EL (cell line): Measurements from ENCODE around the gene COMMD7.

Experiments used
- DNase-seq: peaks from one replicate; pipeline ENCODE4 v3.0.0-alpha.2; 2016

Gene COMMD7

DNA sequence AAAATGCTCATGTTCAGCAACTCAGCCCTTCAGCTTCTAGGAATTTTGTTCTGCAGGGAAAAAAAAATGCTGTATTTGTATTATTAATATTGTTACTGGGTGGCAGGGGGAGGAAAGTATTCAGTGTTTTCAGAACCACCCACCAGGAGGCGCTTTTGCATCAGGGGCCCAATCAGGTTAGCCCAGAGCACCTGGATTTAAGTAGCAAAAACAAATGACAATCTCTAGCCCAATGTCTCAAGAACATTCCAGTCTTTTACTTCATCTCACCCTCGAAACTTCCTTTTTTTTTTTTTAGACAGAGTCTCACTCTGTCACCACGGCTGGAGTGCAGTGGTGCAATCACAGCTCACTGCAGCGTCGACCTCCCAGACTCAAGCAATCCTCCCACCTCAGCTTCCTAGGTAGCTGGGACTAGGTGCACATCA lies 68.9 kb downstream of the COMMD7 start:
- DNase-seq = peak; percentile 59

DNA sequence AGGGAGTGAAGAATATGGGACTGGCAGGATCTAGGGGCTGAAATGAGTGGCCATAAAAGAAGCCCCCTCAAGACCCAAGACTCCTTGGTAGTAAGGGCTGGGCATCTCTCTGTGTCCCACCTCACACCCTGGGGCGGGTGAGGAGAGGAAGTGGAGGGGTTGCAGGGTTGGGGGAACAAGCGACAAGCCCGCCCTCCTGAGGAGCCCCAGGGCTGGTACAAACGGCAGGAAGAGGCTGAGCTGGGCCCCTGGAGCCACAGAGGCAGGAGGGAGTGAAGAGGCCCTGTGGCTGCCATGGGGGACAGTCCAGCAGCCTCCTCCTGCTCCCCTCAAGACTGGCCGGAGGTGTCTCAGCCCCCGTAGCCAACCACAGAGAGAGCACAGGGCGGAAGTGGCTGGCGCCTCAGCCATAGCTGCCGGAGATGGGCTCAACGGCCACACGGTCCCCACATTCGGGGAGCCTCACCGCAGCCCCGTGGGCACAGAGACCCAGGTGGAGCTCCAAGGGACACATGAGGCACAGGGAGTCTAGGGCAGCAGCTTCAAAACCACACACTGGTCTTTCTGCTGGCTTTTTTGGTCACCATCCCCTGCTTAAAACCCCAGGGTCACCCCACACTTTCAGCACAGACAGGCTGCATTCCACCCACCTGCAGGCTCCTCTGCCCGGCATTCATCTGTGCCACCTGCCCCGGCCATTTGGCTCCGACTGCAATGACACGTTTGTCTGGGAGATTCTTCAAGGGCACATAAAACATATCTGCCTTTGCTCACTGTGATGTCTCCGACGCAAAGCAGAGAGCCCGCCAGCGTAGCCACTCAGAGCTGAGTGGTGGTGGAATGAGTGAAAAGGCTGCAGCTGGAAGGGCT lies 70.0 kb downstream of the COMMD7 start:
- DNase-seq = no peak

DNA sequence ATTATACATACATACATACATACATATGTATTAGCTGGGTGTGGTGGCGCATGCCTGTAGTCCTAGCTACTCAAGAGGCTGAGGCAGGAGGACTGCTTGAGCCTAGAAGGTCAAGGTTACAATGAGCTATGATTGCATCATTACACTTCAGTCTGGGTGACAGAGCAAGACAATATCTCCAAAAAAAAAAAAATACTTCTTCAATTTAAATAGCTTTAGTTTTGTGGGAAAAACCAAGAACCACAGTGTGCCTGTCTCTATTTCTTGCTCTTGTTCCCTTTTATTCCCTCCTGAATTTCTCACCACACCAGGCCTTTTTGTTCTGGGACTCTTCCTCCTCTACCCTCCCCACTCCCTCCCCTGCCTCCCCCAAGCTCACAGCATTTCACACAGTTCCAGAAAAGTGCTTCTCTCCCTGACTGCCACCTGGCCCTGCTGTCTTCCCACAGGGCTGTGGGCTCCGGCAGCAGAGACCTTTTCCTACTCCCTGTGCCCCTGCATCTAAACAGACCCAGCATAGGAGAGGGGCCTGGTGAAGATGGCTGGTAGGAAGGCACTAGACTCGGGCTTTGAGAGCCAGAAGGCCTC lies 70.8 kb downstream of the COMMD7 start:
- no peak for DNase-seq

DNA sequence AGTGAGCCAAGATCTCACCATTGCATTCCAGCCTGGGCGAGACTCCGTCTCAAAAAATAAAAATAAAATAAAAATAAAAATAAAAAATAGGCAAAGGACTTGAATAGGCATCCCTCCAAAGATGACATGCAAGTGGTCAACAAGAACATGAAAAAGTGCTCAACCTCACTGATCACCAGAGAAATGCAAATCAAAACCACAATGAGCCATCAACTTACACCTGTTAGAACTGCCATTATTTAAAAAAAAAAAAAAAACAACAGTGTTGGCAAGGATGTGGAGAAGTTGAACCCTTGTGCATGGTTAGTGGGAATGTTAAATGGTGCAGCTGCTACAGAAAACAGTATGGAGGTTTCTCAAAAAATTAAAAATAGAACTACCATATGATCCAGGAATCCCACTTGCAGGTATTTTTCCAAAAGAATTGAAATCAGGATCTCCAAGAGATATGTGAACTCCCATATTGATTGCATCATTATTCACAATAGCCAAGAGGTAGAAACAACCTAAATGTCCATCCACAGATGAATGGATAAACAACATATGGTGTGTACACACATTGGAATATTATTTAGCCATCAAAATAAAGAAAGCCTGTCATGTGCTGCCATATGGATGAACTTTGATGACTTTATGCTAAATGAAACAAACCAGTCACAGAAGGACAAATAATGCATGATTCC lies 72.4 kb downstream of the COMMD7 start:
- DNase-seq = no peak

DNA sequence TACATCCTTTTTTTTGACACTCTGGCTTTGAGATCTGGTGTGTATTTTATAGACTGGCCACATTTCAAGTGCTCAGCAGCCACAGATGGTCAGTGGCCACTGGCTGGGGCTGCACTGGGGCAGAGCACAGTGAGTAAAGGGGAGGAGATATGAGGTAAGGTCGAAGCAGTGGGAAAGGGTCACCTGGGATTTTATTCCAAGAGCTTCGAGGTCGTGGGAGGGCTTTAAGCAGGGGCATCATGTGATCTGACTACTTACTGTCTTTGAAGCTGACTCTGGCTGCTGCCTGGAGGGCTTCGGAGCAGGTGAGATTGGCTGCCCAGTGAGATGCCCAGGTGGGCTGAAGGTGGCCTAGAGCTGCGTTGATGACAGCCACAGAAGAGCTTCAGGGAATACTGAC lies 76.2 kb downstream of the COMMD7 start:
- DNase-seq = no peak

DNA sequence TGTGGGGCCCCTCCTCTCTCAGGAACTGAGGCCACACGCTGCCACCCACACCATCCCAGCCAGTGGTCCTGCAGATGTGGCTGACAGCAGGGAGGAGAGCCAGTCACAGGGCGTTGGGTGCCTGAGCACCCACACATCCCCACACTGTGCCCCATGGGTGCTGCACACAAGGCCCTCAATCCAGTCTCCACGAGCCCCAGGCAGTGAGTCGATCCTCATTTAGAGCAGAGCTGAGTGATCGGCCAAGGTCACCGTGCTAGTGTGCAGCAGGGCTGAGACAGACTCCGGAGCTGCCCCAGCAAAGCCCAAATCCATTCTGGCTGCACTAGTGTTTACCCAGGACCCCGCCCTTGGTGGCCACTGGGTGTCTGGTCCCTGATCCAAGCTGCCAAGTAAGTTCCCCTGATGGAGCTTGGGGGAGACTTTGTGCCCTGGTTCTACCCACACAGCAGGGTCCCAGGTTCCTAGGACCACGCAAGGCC lies 78.5 kb downstream of the COMMD7 start:
- DNase-seq = no peak

DNA sequence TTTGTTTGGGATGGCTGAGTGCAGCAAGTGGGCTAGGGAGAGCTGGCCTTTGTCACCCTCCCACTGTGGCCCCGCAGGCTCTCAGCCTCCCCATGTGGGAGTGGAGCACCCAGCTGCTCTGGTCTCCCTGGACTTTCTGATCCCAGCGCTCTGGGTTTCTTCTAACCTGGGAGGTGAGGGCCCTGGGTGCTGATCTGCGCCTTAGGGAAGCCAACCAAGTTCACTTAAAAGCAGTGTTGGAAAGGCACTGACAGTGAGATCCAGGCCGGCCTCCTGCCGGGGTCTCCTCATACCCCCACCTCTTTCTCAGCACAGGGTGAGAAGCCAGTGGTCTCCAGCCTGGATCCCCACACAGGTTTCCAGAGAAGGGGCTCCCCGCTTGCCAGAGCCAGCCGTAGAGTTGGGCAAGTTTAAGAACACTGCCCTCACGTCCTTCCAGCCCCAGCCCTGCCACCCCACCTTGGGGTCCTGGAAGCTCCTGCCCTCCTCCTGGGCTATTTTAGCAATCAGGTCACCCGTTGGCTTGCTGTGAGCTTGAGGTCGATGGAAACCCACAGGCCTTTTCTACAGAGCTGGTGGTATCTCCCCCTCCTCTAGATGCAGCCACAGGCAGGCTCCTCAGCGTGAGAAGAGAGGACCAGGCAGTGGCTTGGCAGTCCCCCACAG lies 79.1 kb downstream of the COMMD7 start:
- DNase-seq = no peak

DNA sequence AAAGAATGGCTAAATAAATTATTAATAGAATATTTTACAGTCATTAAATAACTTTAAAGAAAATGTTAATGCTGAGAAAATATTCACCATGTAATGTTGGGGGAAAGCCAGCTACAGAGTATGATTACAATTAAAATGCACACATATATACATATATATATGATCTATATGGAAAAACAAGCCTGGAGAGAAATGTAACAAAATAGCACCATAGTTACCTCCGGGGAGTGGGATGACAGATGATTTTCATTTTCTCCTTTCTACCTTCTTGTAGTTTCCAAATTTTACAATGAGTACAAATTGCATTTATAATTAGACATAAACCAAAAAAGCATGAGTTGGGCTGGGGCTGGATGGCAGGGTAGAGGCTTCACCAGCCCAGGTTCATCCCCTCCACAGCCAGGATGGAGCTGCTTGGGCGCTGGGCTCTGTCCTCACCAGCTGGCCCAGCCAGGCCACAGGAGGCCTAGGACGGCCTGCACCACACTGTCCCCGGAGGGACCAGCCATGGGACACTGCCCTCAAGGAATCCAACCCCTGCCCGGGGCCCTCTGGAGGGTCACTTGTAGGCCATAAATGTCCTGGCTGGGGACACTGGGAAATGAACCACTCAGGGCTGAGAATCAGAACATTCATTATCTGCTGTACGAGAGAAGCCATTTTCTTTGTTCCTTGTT lies 79.8 kb downstream of the COMMD7 start:
- no peak for DNase-seq

DNA sequence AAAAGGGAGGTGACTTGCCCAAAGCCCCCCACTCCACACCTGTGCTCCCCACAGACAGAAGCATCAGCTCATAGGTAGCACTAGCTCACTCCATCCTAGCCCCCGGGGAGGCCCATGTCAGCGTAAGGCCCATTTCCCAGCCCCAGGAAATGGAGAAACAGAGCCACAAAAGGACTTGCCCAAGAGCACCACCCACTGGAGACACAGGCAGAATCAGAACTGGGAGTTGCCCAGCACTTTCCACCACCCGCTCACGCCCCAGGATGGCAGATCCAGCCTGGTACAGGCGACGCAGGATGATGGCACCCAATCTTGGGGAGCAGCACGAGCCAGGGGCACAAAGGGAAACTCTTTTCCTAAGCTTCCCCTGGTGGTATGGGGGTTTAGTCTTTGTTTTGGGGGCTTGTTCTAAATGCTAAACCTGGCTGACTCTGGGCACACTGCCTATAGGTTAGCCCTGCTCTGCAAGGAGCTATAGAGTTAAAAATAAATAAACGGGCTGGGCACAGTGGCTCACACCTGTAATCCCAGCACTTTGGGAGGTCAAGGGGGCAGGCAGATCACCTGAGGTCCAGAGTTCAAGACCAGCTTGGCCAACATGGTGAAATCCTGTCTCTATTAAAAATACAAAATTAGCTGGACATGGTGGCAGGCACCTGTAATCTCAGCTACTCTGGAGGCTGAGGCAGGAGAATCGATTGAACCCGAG lies 81.3 kb downstream of the COMMD7 start:
- DNase-seq = no peak

DNA sequence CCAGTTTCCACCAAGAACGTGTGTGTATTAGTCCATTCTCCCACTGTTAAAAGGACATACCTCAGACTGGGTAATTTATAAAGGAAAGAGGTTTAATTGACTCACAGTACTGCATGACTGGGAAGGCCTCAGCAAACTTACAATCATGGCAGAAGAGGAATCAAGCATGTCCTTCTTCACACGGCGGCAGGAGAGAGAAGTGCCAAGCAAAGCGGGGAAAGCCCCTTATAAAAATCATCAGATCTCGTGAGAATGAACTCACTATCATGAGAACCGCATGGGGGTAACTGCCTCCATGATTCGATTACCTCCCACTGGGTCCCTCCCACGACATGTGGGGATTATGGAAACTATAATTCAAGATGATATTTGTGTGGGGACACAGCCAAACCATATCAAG lies 82.6 kb downstream of the COMMD7 start:
- DNase-seq = no peak

DNA sequence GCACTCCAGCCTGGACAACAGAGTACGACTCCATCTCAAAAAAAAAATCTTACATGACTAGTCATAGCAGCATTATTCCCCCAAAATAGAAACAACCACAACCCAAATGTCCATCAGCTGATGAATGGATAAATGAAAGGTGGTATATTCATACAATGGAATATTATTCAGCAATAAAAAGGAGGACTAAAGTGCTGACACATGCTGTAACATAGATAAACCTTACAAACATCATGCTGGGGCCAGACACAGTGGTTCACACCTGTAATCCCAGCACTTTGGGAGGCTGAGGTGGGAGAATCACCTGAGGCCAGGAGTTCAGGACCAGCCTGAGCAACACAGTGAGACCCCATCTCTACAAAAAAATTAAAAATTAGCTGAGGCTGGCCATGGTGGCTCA lies 86.4 kb downstream of the COMMD7 start:
- no peak for DNase-seq

DNA sequence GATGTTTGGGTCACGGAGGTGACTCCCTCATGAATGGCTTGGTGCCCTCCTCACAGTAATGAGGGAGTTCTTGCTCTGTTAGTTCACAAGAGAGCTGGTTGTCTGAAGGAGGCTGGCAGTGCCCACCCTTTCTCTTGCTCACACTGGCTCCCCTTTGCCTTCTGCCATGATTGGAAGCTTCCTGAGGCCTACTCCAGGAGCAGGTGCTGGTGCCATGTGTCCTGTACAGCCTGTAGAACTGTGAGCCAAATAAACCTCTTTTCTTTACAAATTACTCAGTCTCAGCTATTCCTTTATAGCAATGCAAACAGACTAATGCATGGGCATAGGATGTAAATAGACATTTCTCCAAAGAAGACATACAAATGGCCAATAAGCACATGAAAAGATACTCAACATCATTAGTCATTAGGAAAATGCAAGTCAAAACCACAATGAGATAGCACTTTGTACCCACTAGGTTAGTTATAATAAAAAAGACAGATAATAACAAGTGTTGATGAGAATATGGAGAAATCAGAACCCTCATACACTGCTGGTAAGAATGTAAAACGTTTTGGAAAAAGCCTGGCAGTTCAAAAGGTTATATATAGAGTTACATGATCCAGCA lies 87.3 kb downstream of the COMMD7 start:
- no peak for DNase-seq

DNA sequence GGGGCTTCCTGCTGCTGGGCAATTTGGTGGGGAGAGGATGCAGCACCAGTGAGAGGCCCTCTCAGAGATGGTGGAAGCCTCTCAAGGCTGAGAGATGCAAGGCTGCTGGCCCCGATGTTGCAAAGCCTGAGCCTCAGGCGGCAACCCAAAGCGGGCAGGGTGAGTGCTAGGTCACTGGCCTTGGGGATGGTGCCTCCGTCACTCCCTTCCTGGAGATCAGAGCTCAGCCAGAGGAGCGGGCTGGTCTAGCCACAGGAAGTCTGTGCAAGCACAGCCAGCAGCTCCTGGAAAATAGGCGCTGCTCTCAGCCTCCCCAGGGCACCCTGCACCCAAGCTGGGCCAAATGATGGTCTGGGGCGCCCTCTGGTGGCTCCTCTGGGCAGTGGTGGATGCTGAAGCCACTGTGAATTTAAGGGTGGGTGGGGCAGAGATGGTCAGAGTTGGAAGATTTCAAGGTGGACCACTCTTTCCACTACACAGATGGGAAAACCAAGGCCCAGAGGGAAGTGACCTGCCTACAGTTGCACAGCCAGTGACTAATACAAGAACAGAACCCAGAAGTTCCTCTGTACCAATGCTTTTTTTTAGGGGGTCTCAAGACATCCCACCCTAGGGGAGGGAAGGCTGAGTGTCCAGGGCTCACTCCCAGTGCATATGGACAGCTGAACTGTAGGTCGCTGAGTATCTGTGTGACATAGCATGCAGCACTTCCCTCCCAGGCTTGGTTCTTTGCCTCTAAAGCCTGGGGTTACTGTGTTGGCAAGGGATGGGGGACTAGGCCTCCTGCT lies 90.3 kb downstream of the COMMD7 start:
- peak; percentile 82 for DNase-seq
